WTC11 (cell line): Measurements from ENCODE around the gene AQP12B. TPM values are rescaled to one million over a fixed set of nuclear protein-coding genes. Genes with fewer than 3 reads are reported as not detected.

Source experiments
- ATAC-seq: fragments of 200-7000 bp; cut with Tn5 transposase; 2 replicates; pipeline ENCODE4 v1.10.0; 2021; ENCODE audit warnings: mild to moderate bottlenecking, moderate library complexity
- CTCF ChIA-PET: fragments of 300-600 bp; sonication (Branson Sonifier 250); formaldehyde crosslinking; loops from one replicate; lab custom pipeline; 2021; ENCODE audit warnings: antibody characterized with exemption; lab: Charles Lee
- POLR2A ChIA-PET: fragments of 350-600 bp; sonication (Branson Sonifier 250); formaldehyde crosslinking; loops from one replicate; lab custom pipeline; 2021; ENCODE audit warnings: antibody characterized with exemption; lab: Charles Lee
- DNase-seq: peaks from one replicate; pipeline ENCODE4 v3.0.0; 2021; ENCODE audit warnings: low spot score
- H3K27ac Mint-ChIP-seq: 2 replicates; pipeline ENCODE4 v1.8.0; 2021; ENCODE audit warnings: mixed read lengths
- H3K27me3 Mint-ChIP-seq: 2 replicates; pipeline ENCODE4 v1.8.0; 2021; ENCODE audit warnings: low read depth, mild to moderate bottlenecking, moderate library complexity, mixed read lengths
- H3K36me3 Mint-ChIP-seq: 2 replicates; pipeline ENCODE4 v1.8.0; 2021; ENCODE audit warnings: mixed read lengths
- H3K4me1 Mint-ChIP-seq: 2 replicates; pipeline ENCODE4 v1.8.0; 2022; ENCODE audit warnings: mixed read lengths
- H3K4me3 Mint-ChIP-seq: 2 replicates; pipeline ENCODE4 v1.8.0; 2021; ENCODE audit warnings: mild to moderate bottlenecking, moderate library complexity, mixed read lengths
- H3K9me3 Mint-ChIP-seq: 2 replicates; pipeline ENCODE4 v1.8.0; 2021; ENCODE audit warnings: mixed read lengths
- FOXJ3 ChIP-seq: sonication (generic); formaldehyde crosslinking; IDR thresholded peaks from 2 replicates; pipeline ENCODE4 v1.9.0; 2021; ENCODE audit warnings: missing genetic modification reagents, mild to moderate bottlenecking, borderline replicate concordance
- GABPB1 ChIP-seq: sonication (generic); formaldehyde crosslinking; IDR thresholded peaks from 2 replicates; pipeline ENCODE4 v1.8.1; 2023; ENCODE audit warnings: mild to moderate bottlenecking, missing genetic modification reagents
- MXD4 ChIP-seq: fragments of 250-450 bp; sonication (Bioruptor Pico); IDR thresholded peaks from 2 replicates; pipeline ENCODE4 v1.8.0; 2021; ENCODE audit warnings: mild to moderate bottlenecking, moderate library complexity, borderline replicate concordance
- NFYB ChIP-seq: sonication (generic); formaldehyde crosslinking; conservative IDR thresholded peaks from 2 replicates; pipeline ENCODE4 v1.8.0; 2022; ENCODE audit warnings: low read depth, missing genetic modification reagents
- NR2C2 ChIP-seq: sonication (generic); formaldehyde crosslinking; IDR thresholded peaks from 2 replicates; pipeline ENCODE4 v1.8.0; 2022; ENCODE audit warnings: mild to moderate bottlenecking, missing genetic modification reagents
- RORB ChIP-seq: fragments of 250-450 bp; sonication (Bioruptor Pico); IDR thresholded peaks from 2 replicates; pipeline ENCODE4 v1.9.0; 2021; ENCODE audit warnings: mild to moderate bottlenecking
- SP1 ChIP-seq: sonication (generic); formaldehyde crosslinking; conservative IDR thresholded peaks from 2 replicates; pipeline ENCODE4 v1.8.1; 2022; ENCODE audit warnings: missing genetic modification reagents
- TP53 ChIP-seq: sonication (generic); formaldehyde crosslinking; IDR thresholded peaks from 2 replicates; pipeline ENCODE4 v1.8.1; 2023; ENCODE audit warnings: mild to moderate bottlenecking, missing genetic modification reagents
- ZNF121 ChIP-seq: sonication (generic); formaldehyde crosslinking; IDR thresholded peaks from 2 replicates; pipeline ENCODE4 v1.8.0; 2023; ENCODE audit warnings: missing genetic modification reagents
- ZNF317 ChIP-seq: sonication (generic); formaldehyde crosslinking; IDR thresholded peaks from 2 replicates; pipeline ENCODE4 v1.8.1; 2023; ENCODE audit warnings: low read depth, mild to moderate bottlenecking, moderate library complexity, missing genetic modification reagents, borderline replicate concordance
- total RNA-seq: library from RNA; stranded (reverse); gene quantifications from 3 replicates; pipeline ENCODE4 v1.2.3, GENCODE V29; 2021
- TF ChIP-seq, protein P1 (sequence below): sonication (generic); formaldehyde crosslinking; IDR thresholded peaks from 2 replicates; pipeline ENCODE4 v1.8.0; 2023; ENCODE audit warnings: missing genetic modification reagents, mild to moderate bottlenecking, borderline replicate concordance
- TF ChIP-seq, protein P2 (sequence below): sonication (generic); formaldehyde crosslinking; IDR thresholded peaks from 2 replicates; pipeline ENCODE4 v1.8.1; 2023; ENCODE audit warnings: mild to moderate bottlenecking, missing genetic modification reagents
- TF ChIP-seq, protein P3 (sequence below): sonication (generic); formaldehyde crosslinking; IDR thresholded peaks from 2 replicates; pipeline ENCODE4 v1.8.0; 2023; ENCODE audit warnings: mild to moderate bottlenecking, missing genetic modification reagents
- TF ChIP-seq, protein P4 (sequence below): sonication (generic); formaldehyde crosslinking; IDR thresholded peaks from 2 replicates; pipeline ENCODE4 v1.8.1; 2022; ENCODE audit warnings: mild to moderate bottlenecking, moderate library complexity, missing genetic modification reagents

The AQP12B gene
- total RNA-seq, 1 experiment from 2014 or later: not detected

DNA sequence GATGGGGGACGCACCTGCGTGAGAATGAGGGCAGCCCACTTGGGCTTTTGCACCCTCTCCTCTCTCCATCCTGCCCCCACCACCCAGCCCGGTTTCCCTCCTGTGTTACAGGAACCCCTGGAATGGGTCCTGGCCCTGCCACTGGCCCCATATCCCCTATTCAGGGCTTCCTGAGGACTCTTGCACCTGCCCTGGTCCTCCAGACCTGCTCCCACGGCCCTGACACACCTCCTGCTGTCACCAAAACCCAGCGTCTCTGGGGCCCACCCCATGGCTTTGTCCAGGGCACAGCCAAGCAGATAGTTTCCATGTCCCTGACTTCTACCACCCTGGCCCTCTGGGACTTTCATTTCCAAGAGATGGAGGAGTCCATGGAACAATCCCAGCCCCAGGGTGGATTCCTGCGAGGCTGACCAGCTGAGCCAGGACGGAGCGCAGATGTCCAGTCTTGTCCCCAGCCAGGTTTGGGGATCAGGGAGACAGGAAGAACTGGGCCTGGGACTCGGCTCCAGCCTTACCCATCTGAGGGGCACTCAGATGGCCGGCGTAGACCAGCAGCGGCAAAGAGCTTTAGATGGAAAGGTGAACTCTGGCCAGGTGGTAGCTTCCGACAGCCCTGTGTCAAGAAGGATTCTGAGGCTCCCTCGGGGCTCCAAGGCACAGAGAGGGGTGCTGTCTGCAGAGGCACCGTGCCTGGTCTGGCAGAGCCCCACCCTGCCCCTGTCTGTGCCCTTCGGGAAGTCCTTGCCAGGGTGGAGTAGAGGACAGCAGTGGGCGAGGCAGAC lies 45.4 kb downstream of the AQP12B start:
- Mint-ChIP-seq H3K27me3 (peaks cover 10% of the 10 kb centered on the region), H3K9me3 (peaks cover 34% of the 10 kb centered on the region), H3K27ac (no peak overlapping the region), H3K4me1 (no peaks in the 10 kb centered on the region), H3K4me3 (no peak overlapping the region), H3K36me3 (peaks cover 21% of the 10 kb centered on the region)
- ChIA-PET CTCF (no interaction called here), POLR2A (no interaction called here)
- TF ChIP-seq, protein P1, sequence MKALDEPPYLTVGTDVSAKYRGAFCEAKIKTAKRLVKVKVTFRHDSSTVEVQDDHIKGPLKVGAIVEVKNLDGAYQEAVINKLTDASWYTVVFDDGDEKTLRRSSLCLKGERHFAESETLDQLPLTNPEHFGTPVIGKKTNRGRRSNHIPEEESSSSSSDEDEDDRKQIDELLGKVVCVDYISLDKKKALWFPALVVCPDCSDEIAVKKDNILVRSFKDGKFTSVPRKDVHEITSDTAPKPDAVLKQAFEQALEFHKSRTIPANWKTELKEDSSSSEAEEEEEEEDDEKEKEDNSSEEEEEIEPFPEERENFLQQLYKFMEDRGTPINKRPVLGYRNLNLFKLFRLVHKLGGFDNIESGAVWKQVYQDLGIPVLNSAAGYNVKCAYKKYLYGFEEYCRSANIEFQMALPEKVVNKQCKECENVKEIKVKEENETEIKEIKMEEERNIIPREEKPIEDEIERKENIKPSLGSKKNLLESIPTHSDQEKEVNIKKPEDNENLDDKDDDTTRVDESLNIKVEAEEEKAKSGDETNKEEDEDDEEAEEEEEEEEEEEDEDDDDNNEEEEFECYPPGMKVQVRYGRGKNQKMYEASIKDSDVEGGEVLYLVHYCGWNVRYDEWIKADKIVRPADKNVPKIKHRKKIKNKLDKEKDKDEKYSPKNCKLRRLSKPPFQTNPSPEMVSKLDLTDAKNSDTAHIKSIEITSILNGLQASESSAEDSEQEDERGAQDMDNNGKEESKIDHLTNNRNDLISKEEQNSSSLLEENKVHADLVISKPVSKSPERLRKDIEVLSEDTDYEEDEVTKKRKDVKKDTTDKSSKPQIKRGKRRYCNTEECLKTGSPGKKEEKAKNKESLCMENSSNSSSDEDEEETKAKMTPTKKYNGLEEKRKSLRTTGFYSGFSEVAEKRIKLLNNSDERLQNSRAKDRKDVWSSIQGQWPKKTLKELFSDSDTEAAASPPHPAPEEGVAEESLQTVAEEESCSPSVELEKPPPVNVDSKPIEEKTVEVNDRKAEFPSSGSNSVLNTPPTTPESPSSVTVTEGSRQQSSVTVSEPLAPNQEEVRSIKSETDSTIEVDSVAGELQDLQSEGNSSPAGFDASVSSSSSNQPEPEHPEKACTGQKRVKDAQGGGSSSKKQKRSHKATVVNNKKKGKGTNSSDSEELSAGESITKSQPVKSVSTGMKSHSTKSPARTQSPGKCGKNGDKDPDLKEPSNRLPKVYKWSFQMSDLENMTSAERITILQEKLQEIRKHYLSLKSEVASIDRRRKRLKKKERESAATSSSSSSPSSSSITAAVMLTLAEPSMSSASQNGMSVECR (CRISPR knock-in tag): no peak
- TF ChIP-seq, protein P2, sequence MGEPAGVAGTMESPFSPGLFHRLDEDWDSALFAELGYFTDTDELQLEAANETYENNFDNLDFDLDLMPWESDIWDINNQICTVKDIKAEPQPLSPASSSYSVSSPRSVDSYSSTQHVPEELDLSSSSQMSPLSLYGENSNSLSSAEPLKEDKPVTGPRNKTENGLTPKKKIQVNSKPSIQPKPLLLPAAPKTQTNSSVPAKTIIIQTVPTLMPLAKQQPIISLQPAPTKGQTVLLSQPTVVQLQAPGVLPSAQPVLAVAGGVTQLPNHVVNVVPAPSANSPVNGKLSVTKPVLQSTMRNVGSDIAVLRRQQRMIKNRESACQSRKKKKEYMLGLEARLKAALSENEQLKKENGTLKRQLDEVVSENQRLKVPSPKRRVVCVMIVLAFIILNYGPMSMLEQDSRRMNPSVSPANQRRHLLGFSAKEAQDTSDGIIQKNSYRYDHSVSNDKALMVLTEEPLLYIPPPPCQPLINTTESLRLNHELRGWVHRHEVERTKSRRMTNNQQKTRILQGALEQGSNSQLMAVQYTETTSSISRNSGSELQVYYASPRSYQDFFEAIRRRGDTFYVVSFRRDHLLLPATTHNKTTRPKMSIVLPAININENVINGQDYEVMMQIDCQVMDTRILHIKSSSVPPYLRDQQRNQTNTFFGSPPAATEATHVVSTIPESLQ (CRISPR knock-in tag): no peak
- TF ChIP-seq ZNF317 (CRISPR knock-in tag) (no peak), MXD4 (no peak), NR2C2 (no peak), SP1 (no peak), TP53 (CRISPR knock-in tag) (no peak), RORB (CRISPR knock-in tag) (no peak)
- no peak for DNase-seq
- ATAC-seq: no peak

DNA sequence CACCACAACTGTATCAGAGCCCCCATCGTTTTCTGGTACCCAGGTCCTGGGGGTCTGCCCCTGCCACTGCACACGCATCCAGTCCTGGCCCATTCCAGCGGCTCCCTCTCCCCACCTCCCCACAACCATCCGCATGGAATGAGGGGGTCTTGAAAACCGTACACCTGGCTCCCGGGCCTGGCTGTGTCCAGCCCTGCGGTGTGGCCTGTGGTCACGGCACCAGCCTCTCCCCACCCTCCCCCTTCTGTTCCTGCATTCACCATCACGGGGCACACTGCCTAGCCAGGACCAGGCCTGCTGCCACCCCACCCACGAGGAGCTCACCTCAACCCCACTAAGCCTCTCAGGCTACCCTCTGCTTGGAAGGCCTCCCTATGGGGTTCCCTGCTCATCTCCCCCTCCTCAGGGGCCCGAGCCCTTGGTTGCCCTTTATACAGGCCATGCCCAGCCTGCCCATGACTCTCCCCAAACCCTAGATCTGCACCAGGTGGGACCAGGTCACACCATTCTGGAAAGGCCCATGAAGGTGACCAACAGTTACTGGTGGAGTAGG lies 46.0 kb downstream of the AQP12B start:
- ATAC-seq (no peak), DNase-seq (no peak)
- TF ChIP-seq NFYB (CRISPR knock-in tag) (no peak), GABPB1 (CRISPR knock-in tag) (no peak), FOXJ3 (CRISPR knock-in tag) (no peak), ZNF121 (CRISPR knock-in tag) (no peak)
- TF ChIP-seq, protein P3, sequence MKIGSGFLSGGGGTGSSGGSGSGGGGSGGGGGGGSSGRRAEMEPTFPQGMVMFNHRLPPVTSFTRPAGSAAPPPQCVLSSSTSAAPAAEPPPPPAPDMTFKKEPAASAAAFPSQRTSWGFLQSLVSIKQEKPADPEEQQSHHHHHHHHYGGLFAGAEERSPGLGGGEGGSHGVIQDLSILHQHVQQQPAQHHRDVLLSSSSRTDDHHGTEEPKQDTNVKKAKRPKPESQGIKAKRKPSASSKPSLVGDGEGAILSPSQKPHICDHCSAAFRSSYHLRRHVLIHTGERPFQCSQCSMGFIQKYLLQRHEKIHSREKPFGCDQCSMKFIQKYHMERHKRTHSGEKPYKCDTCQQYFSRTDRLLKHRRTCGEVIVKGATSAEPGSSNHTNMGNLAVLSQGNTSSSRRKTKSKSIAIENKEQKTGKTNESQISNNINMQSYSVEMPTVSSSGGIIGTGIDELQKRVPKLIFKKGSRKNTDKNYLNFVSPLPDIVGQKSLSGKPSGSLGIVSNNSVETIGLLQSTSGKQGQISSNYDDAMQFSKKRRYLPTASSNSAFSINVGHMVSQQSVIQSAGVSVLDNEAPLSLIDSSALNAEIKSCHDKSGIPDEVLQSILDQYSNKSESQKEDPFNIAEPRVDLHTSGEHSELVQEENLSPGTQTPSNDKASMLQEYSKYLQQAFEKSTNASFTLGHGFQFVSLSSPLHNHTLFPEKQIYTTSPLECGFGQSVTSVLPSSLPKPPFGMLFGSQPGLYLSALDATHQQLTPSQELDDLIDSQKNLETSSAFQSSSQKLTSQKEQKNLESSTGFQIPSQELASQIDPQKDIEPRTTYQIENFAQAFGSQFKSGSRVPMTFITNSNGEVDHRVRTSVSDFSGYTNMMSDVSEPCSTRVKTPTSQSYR (CRISPR knock-in tag): no peak
- TF ChIP-seq, protein P4, sequence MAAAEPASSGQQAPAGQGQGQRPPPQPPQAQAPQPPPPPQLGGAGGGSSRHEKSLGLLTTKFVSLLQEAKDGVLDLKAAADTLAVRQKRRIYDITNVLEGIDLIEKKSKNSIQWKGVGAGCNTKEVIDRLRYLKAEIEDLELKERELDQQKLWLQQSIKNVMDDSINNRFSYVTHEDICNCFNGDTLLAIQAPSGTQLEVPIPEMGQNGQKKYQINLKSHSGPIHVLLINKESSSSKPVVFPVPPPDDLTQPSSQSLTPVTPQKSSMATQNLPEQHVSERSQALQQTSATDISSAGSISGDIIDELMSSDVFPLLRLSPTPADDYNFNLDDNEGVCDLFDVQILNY: no peak
- ChIA-PET CTCF (no interaction called here), POLR2A (no interaction called here)
- no peak overlapping the region for H3K4me3 Mint-ChIP-seq
- H3K27me3 Mint-ChIP-seq: peaks cover 10% of the 10 kb centered on the region
- H3K9me3 Mint-ChIP-seq: peaks cover 37% of the 10 kb centered on the region
- H3K36me3 Mint-ChIP-seq: peaks cover 21% of the 10 kb centered on the region
- H3K4me1 Mint-ChIP-seq: no peaks in the 10 kb centered on the region
- H3K27ac Mint-ChIP-seq: no peak overlapping the region
